Aorta (tissue), 5 donors: ENCODE results near the gene CTNS. TPM values are rescaled to one million over a fixed set of nuclear protein-coding genes. Genes with fewer than 3 reads are reported as not detected.
"Not testable (repeated sequence)": the region's sequence is repeated elsewhere in the genome, so short reads cannot be mapped to it uniquely, and the experiment has no call there.

Source experiments
- ATAC-seq: fragments of 200-7000 bp; cut with Tn5 transposase; one replicate; pipeline ENCODE4 v1.9.1; 2022; ENCODE audit warnings: moderate library complexity; ENCODE audit not compliant: low FRiP score
- DNase-seq, 2 donors: peaks; one replicate each; pipeline ENCODE4 v3.0.0-alpha.2; 2020
- H3K27ac ChIP-seq, 2 donors: one replicate each; pipeline ENCODE4 v1.5.1; 2013; ENCODE audit warnings: low read length in 2 of 2, mild to moderate bottlenecking in 2 of 2, moderate library complexity in 2 of 2, control low read depth in 1 of 2, inconsistent platforms in 1 of 2, low read depth in 1 of 2
- H3K27me3 ChIP-seq, 2 donors: one replicate each; pipeline ENCODE4 v1.6.1; 2013; ENCODE audit warnings: control low read depth in 1 of 2, low read length in 1 of 2, mild to moderate bottlenecking in 1 of 2, moderate library complexity in 1 of 2; ENCODE audit not compliant: insufficient read depth in 2 of 2, control insufficient read depth in 1 of 2
- H3K36me3 ChIP-seq, 2 donors: one replicate each; pipeline ENCODE4 v1.6.1; 2013; ENCODE audit warnings: control low read depth in 1 of 2, low read length in 1 of 2, mild to moderate bottlenecking in 1 of 2; ENCODE audit not compliant: insufficient read depth in 2 of 2, control insufficient read depth in 1 of 2
- H3K4me1 ChIP-seq, 2 donors: one replicate each; pipeline ENCODE4 v1.6.1; 2013; ENCODE audit warnings: low read length in 2 of 2, control low read depth in 1 of 2, mild to moderate bottlenecking in 1 of 2, moderate library complexity in 1 of 2; ENCODE audit not compliant: insufficient read depth in 2 of 2, control insufficient read depth in 1 of 2
- H3K4me3 ChIP-seq, 2 donors: one replicate each; pipeline ENCODE4 v1.5.1; 2013; ENCODE audit warnings: low read length in 2 of 2, control low read depth in 1 of 2, mild to moderate bottlenecking in 1 of 2
- H3K9me3 ChIP-seq: one replicate; pipeline ENCODE4 v1.6.1; 2013; ENCODE audit warnings: mild to moderate bottlenecking, low read length; ENCODE audit not compliant: control insufficient read depth
- WGBS, 2 donors: extraction: QIAGEN DNeasy Blood & Tissue Kit; methylation state at CpG; one replicate each; pipeline ENCODE4 v1.1.7; 2013; 5-methylcytosine and 5-hydroxymethylcytosine counted together
- intact Hi-C, 2 donors: fragments of 100-400 bp; cut with DNase I; formaldehyde crosslinking; loops; one replicate each; pipeline versions ENCODE4 v1.14.2 to v1.15.0; 2022
- polyA plus RNA-seq, 2 donors: library from polyadenylated mRNA; stranded (reverse); fragments of 200-250 nt; gene quantifications; one replicate each; pipeline ENCODE4 v1.2.3, GENCODE V29; 2013
- total RNA-seq, 2 donors: library from RNA; stranded (reverse); fragmentation: NEBNext Ultra II Directional; extraction: Animal tissue kit (Norgen Biotek cat#: 25700); gene quantifications; one replicate each; pipeline ENCODE4 v1.2.1, GENCODE V29; 2021
- donor health status: healthy with polysubstance abuse.
- donor health status: Bipolar disorder and iron deficiency.
- donor health status: DM: no; HTN: no; CAD: no.
- donor health status: DM: no; HTN: no; CAD: no.
- donor health status: DM: yes; HTN: yes; CAD: no.

The CTNS gene
- total and polyA plus RNA-seq, 4 donors, result 4.4 to 13.8 (median 11.4) TPM

- intact Hi-C loops, result no loop called here
- ATAC-seq, result no peak
Measured at GRCh38 chr17:3704931-3705717, 68.6 kb downstream of the CTNS start.

DNA sequence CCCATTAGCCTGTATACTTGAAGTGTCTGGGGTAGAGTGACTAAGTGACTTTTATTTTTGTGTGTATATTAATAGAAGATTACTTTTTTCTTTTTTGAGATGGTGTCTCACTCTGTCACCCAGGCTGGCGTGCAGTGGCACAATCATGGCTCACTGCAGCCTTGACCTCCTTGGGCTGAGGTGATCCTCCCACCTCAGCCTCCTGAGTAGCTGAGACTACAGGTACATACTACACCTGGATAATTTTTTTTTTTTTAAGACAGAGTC lies 69.1 kb downstream of the CTNS start:
- WGBS, 2 donors, result 88 to 93% methylated on average over 1 of the region's 1 CpG
- H3K4me1 ChIP-seq, H3K9me3 ChIP-seq, H3K4me3 ChIP-seq, H3K36me3 ChIP-seq, intact Hi-C loops, DNase-seq, ATAC-seq, H3K27ac ChIP-seq, H3K27me3 ChIP-seq: not testable (repeated sequence)

More at GRCh38 chr17:3704931-3705717, 68.6 kb downstream of the CTNS start:
- H3K9me3 ChIP-seq, result no peaks in the 10 kb centered on the region
- no peaks in the 10 kb centered on the region for H3K36me3 ChIP-seq
- H3K27ac ChIP-seq, result no peak overlapping the region
- no peak for DNase-seq
- H3K27me3 ChIP-seq, result no peaks in the 10 kb centered on the region
- WGBS, 2 donors, result 82 to 88% methylated on average over 20 of the region's 20 CpGs
- H3K4me3 ChIP-seq, result no peak overlapping the region
- no peaks in the 10 kb centered on the region for H3K4me1 ChIP-seq

GRCh38 chr17:3708366-3708765 lies 71.8 kb downstream of the CTNS start:
- no peaks in the 10 kb centered on the region for H3K9me3 ChIP-seq
- 30 to 36% methylated on average over 3 of the region's 3 CpGs for WGBS, 2 donors

DNA sequence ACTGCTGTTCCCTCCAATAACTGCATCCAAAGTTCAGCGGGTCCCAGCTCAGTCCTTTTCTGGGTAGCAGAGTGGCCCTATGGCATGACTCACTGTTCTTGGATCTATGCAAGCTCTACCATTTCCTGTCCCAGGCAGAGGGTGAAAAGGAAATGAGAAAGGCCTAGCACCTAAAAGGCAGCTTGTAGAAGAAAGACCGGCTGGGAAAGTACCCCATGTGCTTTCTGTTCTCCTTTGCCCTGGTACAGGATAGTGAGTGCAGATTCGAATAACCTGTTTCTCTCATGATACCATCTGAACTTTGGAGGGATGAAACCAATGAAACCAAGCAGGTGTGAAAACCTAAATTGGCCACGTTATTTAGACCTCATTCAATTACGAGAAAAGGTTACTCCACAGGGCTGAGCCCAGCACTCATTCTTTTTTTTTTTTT lies 74.4 kb downstream of the CTNS start:
- H3K4me1 ChIP-seq, result no peaks in the 10 kb centered on the region
- no peaks in the 10 kb centered on the region for H3K27me3 ChIP-seq
- no peak overlapping the region for H3K4me3 ChIP-seq
- DNase-seq, result no peak
- intact Hi-C loops, result no loop called here
- WGBS, 2 donors, result 73 to 80% methylated on average over 5 of the region's 5 CpGs
- ATAC-seq, result no peak
- H3K27ac ChIP-seq, result no peak overlapping the region
- peaks cover 1 to 7% of the 10 kb centered on the region in 2 donors for H3K36me3 ChIP-seq
- no peaks in the 10 kb centered on the region for H3K9me3 ChIP-seq

More at GRCh38 chr17:3708366-3708765, 71.8 kb downstream of the CTNS start:
- Histone ChIP-seq H3K27me3 (no peaks in the 10 kb centered on the region), H3K4me1 (no peaks in the 10 kb centered on the region), H3K36me3 (no peaks in the 10 kb centered on the region), H3K27ac (no peak overlapping the region), H3K4me3 (no peak overlapping the region)
- ATAC-seq (no peak), DNase-seq (no peak)
- intact Hi-C loops, result no loop called here

Other genes with a start within 250 kb of the CTNS start
- not detected for gene OR1E1, start 238.3 kb upstream of the CTNS start, total RNA-seq
- not detected for gene OR1E1, start 238.3 kb upstream of the CTNS start, polyA plus RNA-seq
- not detected for gene OR3A3, start 225.4 kb upstream of the CTNS start, total RNA-seq
- not detected for gene OR3A3, start 225.4 kb upstream of the CTNS start, polyA plus RNA-seq
- not detected for gene OR1E2, start 202.9 kb upstream of the CTNS start, total RNA-seq
- not detected for gene OR1E2, start 202.9 kb upstream of the CTNS start, polyA plus RNA-seq
- gene SPATA22, start 164.9 kb upstream of the CTNS start, total RNA-seq, result 1 to 10 TPM in 1 of 2 donors, not detected in 1; 1.4 TPM
- under 1 TPM in 1 of 2 donors, not detected in 1; 0.67 TPM for gene SPATA22, start 164.9 kb upstream of the CTNS start, polyA plus RNA-seq
- gene ASPA, start 160.8 kb upstream of the CTNS start, total RNA-seq, result 1 to 10 TPM; 3.2 to 6.6 TPM
- gene ASPA, start 160.8 kb upstream of the CTNS start, polyA plus RNA-seq, result 1 to 10 TPM in 1 of 2 donors, under 1 TPM in 1; 0.10 to 4.5 TPM
- gene TRPV3, start 78.9 kb upstream of the CTNS start, total RNA-seq, result 1 to 10 TPM in 1 of 2 donors, under 1 TPM in 1; 0.49 to 2.0 TPM
- under 1 TPM in 1 of 2 donors, not detected in 1; 0.75 TPM for gene TRPV3, start 78.9 kb upstream of the CTNS start, polyA plus RNA-seq
- gene TRPV1, start 27.3 kb upstream of the CTNS start, total RNA-seq, result 1 to 10 TPM; 3.7 to 9.5 TPM
- gene TRPV1, start 27.3 kb upstream of the CTNS start, polyA plus RNA-seq, result 1 to 10 TPM; 1.9 to 2.6 TPM
- gene SHPK, start 510 bp upstream of the CTNS start, total RNA-seq, result 10 to 100 TPM in 1 of 2 donors, 1 to 10 TPM in 1; 7.4 to 15.8 TPM
- 1 to 10 TPM; 4.3 to 6.8 TPM for gene SHPK, start 510 bp upstream of the CTNS start, polyA plus RNA-seq
- gene TAX1BP3, start 31.8 kb downstream of the CTNS start, total RNA-seq, result 100 to 1,000 TPM; 101 to 108 TPM
- gene TAX1BP3, start 31.8 kb downstream of the CTNS start, polyA plus RNA-seq, result 100 to 1,000 TPM in 1 of 2 donors, 10 to 100 TPM in 1; 93.2 to 155 TPM
- 10 to 100 TPM; 19.2 to 25.7 TPM for gene EMC6, start 32.1 kb downstream of the CTNS start, total RNA-seq
- 10 to 100 TPM; 33.1 to 48.5 TPM for gene EMC6, start 32.1 kb downstream of the CTNS start, polyA plus RNA-seq
- gene P2RX5, start 59.4 kb downstream of the CTNS start, total RNA-seq, result 1 to 10 TPM; 1.0 to 1.3 TPM
- gene P2RX5, start 59.4 kb downstream of the CTNS start, polyA plus RNA-seq, result 1 to 10 TPM in 1 of 2 donors, under 1 TPM in 1; 0.61 to 4.9 TPM
- gene HASPIN, start 87.1 kb downstream of the CTNS start, total RNA-seq, result under 1 TPM; 0.13 to 0.27 TPM
- not detected for gene HASPIN, start 87.1 kb downstream of the CTNS start, polyA plus RNA-seq
- 10 to 100 TPM; 16.0 to 20.5 TPM for gene ITGAE, start 164.4 kb downstream of the CTNS start, total RNA-seq
- gene ITGAE, start 164.4 kb downstream of the CTNS start, polyA plus RNA-seq, result 10 to 100 TPM; 35.4 to 57.0 TPM
- gene NCBP3, start 209.5 kb downstream of the CTNS start, total RNA-seq, result 10 to 100 TPM; 28.2 to 36.9 TPM
- gene NCBP3, start 209.5 kb downstream of the CTNS start, polyA plus RNA-seq, result 10 to 100 TPM in 1 of 2 donors, 1 to 10 TPM in 1; 6.5 to 19.0 TPM